ENCODE measurements around the gene EIF2B4. TPM values are rescaled to one million over a fixed set of nuclear protein-coding genes. Genes with fewer than 3 reads are reported as not detected.
"Not testable (repeated sequence)": the region's sequence is repeated elsewhere in the genome, so short reads cannot be mapped to it uniquely, and the experiment has no call there.

The EIF2B4 gene
- total RNA-seq, 1 donor from 2014 or later = 56.0 TPM

- Mint-ChIP-seq H3K36me3 (peaks cover 22% of the 10 kb centered on the region), H3K9me3 (no peaks in the 10 kb centered on the region), H3K4me3 (peak within 1 kb of the TSS; percentile 99), H3K27ac (peak within 1 kb of the TSS; percentile 98), H3K27me3 (no peaks in the 10 kb centered on the region), H3K4me1 (ENCODE audit: unreplicated experiment) (peaks cover 13% of the 10 kb centered on the region)
- TF ChIP-seq CTCF (conservative IDR thresholded peaks at IDR 0.05) = no peak
- peak; percentile 85 for DNase-seq (ENCODE audit: extremely low spot score, unreplicated experiment)
Observed at GRCh38 chr2:27322766-27323595, 47.2 kb downstream of the EIF2B4 start, which contains the start of gene MPV17. Gene MPV17 (minus strand): TSS chr2:27323097. CDS start chr2:27322517, 580 bp downstream.

- H3K4me1 Mint-ChIP-seq (ENCODE audit: unreplicated experiment) = peaks cover 13% of the 10 kb centered on the region
- H3K36me3 Mint-ChIP-seq = peaks cover 20% of the 10 kb centered on the region
- H3K9me3 Mint-ChIP-seq = no peaks in the 10 kb centered on the region
- DNase-seq (ENCODE audit: extremely low spot score, unreplicated experiment) = no peak
- no peaks in the 10 kb centered on the region for H3K27me3 Mint-ChIP-seq
- H3K27ac Mint-ChIP-seq = peak overlapping the region; percentile 98
- TF ChIP-seq CTCF (conservative IDR thresholded peaks at IDR 0.05) = no peak
- peak overlapping the region; percentile 99 for H3K4me3 Mint-ChIP-seq
Observed at GRCh38 chr2:27322301-27322765, 47.8 kb downstream of the EIF2B4 start.

- Mint-ChIP-seq H3K36me3 (peaks cover 10% of the 10 kb centered on the region), H3K4me1 (ENCODE audit: unreplicated experiment) (peaks cover 13% of the 10 kb centered on the region), H3K9me3 (no peaks in the 10 kb centered on the region), H3K27ac (peak overlapping the region; percentile 71), H3K27me3 (no peaks in the 10 kb centered on the region), H3K4me3 (peak overlapping the region; percentile 99)
- peak; percentile 38 for TF ChIP-seq CTCF (conservative IDR thresholded peaks at IDR 0.05)
- DNase-seq (ENCODE audit: extremely low spot score, unreplicated experiment) = no peak
Observed at GRCh38 chr2:27320958-27321543, 49.1 kb downstream of the EIF2B4 start.

GRCh38 chr2:27319839-27320238 lies 50.3 kb downstream of the EIF2B4 start:
- peaks cover 13% of the 10 kb centered on the region for H3K4me1 Mint-ChIP-seq (ENCODE audit: unreplicated experiment)
- DNase-seq (ENCODE audit: extremely low spot score, unreplicated experiment); H3K27ac Mint-ChIP-seq; H3K9me3 Mint-ChIP-seq; H3K36me3 Mint-ChIP-seq; H3K27me3 Mint-ChIP-seq; H3K4me3 Mint-ChIP-seq: not testable (repeated sequence)

GRCh38 chr2:27316655-27317412 lies 53.3 kb downstream of the EIF2B4 start:
- Mint-ChIP-seq H3K4me1 (ENCODE audit: unreplicated experiment) (peaks cover 5% of the 10 kb centered on the region), H3K36me3 (peaks cover 4% of the 10 kb centered on the region), H3K27me3 (no peaks in the 10 kb centered on the region), H3K27ac (no peak overlapping the region), H3K4me3 (no peak overlapping the region), H3K9me3 (no peaks in the 10 kb centered on the region)
- no peak for DNase-seq (ENCODE audit: extremely low spot score, unreplicated experiment)
- no peak for TF ChIP-seq CTCF (conservative IDR thresholded peaks at IDR 0.05)

Data from type B pancreatic cell (in vitro differentiated cells).